DND-41 (cell line): ENCODE data around the gene OR2B2.

Experiments
- ATAC-seq: fragments of 200-7000 bp; cut with Tn5 transposase; 3 replicates; pipeline ENCODE4 v1.9.1; 2021; ENCODE audit warnings: low read depth; ENCODE audit not compliant: insufficient read depth
- DNase-seq: peaks from one replicate; pipeline ENCODE4 v3.0.0-alpha.2; 2020
- H2AFZ ChIP-seq: 2 replicates; pipeline ENCODE4 v1.6.0; 2012; ENCODE audit warnings: low read depth, low read length
- H3K27ac ChIP-seq: 2 replicates; pipeline ENCODE4 v1.5.1; 2012; ENCODE audit warnings: low read length, inconsistent platforms
- H3K27me3 ChIP-seq: fragments of 200-600 bp; sonication (generic); 2 replicates; pipeline ENCODE4 v1.6.0; 2012; ENCODE audit warnings: low read length, mild to moderate bottlenecking, inconsistent platforms; ENCODE audit not compliant: insufficient read depth, poor library complexity
- H3K36me3 ChIP-seq: 2 replicates; pipeline ENCODE4 v1.5.1; 2012; ENCODE audit warnings: low read length, inconsistent platforms; ENCODE audit not compliant: insufficient read depth
- H3K4me1 ChIP-seq: 2 replicates; pipeline ENCODE4 v1.5.1; 2012; ENCODE audit warnings: mild to moderate bottlenecking, low read length; ENCODE audit not compliant: insufficient read depth
- H3K4me2 ChIP-seq: 2 replicates; pipeline ENCODE4 v1.6.0; 2012; ENCODE audit warnings: mild to moderate bottlenecking, moderate library complexity, low read length, inconsistent platforms; ENCODE audit not compliant: insufficient read depth
- H3K4me3 ChIP-seq, 2 experiments: fragments of 200-600 bp in 1 of 2; shearing (Covaris generic) in 1 of 2; 2 replicates each; pipeline ENCODE4 v1.5.1; 2012 to 2016; ENCODE audit warnings: inconsistent platforms in 2 of 2, low read length in 2 of 2, mild to moderate bottlenecking in 2 of 2, low read depth in 1 of 2, moderate library complexity in 1 of 2
- H3K79me2 ChIP-seq: 2 replicates; pipeline ENCODE4 v1.6.0; 2012; ENCODE audit warnings: low read length, inconsistent platforms; ENCODE audit not compliant: insufficient read depth
- H3K9ac ChIP-seq: 2 replicates; pipeline ENCODE4 v1.6.0; 2012; ENCODE audit warnings: low read depth, mild to moderate bottlenecking, inconsistent platforms, low read length, moderate library complexity
- H3K9me3 ChIP-seq: 2 replicates; pipeline ENCODE4 v1.5.1; 2012; ENCODE audit warnings: low read length, moderate library complexity, mild to moderate bottlenecking, inconsistent platforms; ENCODE audit not compliant: insufficient read depth, severe bottlenecking
- H4K20me1 ChIP-seq: 2 replicates; pipeline ENCODE4 v1.6.0; 2012; ENCODE audit warnings: low read length; ENCODE audit not compliant: insufficient read depth
- CTCF ChIP-seq: IDR thresholded peaks from 2 replicates; pipeline ENCODE4 v1.5.1; 2012; ENCODE audit warnings: borderline replicate concordance, low read length, moderate library complexity, mild to moderate bottlenecking; ENCODE audit not compliant: poor library complexity, severe bottlenecking; ENCODE audit errors: extremely low read depth
- EZH2 ChIP-seq: IDR thresholded peaks from 3 replicates; pipeline ENCODE4 v1.6.1; 2012; ENCODE audit warnings: borderline replicate concordance, low read depth, mild to moderate bottlenecking, moderate library complexity, low read length, inconsistent platforms; ENCODE audit not compliant: severe bottlenecking

OR2B2 gene

GRCh38 chr6:27871924-27872638 lies 40.1 kb downstream of the OR2B2 start:
- H3K4me3 ChIP-seq: peak overlapping the region; percentile 38 to 65; a peak in 3 of 4 replicates
- H3K36me3 ChIP-seq: no peaks in the 10 kb centered on the region; the same call in 1 of the 2 replicates
- H4K20me1 ChIP-seq: no peaks in the 10 kb centered on the region; the same call in 1 of the 2 replicates
- H3K27me3 ChIP-seq: no peaks in the 10 kb centered on the region
- peaks cover 68% of the 10 kb centered on the region for H3K4me1 ChIP-seq
- ATAC-seq: peak; percentile 59
- H3K4me2 ChIP-seq: peak overlapping the region; percentile 71
- no peaks in the 10 kb centered on the region for H3K9me3 ChIP-seq
- H2AFZ ChIP-seq: no peak overlapping the region
- peak; percentile 53 for TF ChIP-seq CTCF
- no peak for TF ChIP-seq EZH2
- peak; percentile 93 for DNase-seq
- H3K9ac ChIP-seq: peak overlapping the region; percentile 85
- H3K79me2 ChIP-seq: peaks cover 10% of the 10 kb centered on the region
- H3K27ac ChIP-seq: peak overlapping the region; percentile 99

GRCh38 chr6:27870291-27870870 lies 41.8 kb downstream of the OR2B2 start:
- Histone ChIP-seq H3K36me3 (no peaks in the 10 kb centered on the region; the same call in 1 of the 2 replicates), H4K20me1 (no peaks in the 10 kb centered on the region; the same call in 1 of the 2 replicates), H3K79me2 (peaks cover 12% of the 10 kb centered on the region), H3K27me3 (no peaks in the 10 kb centered on the region), H3K4me3 (no peak overlapping the region), H3K9me3 (no peaks in the 10 kb centered on the region), H2AFZ (no peak overlapping the region), H3K4me1 (peaks cover 62% of the 10 kb centered on the region), H3K9ac (peak overlapping the region; percentile 85), H3K27ac (peak overlapping the region; percentile 99), H3K4me2 (peak overlapping the region; percentile 24; the same call in 1 of the 2 replicates)
- ATAC-seq (no peak), DNase-seq (no peak)
- TF ChIP-seq EZH2 (no peak), CTCF (no peak)

GRCh38 chr6:27868311-27868710 lies 43.9 kb downstream of the OR2B2 start:
- no peak for DNase-seq
- peaks cover 9% of the 10 kb centered on the region for H3K79me2 ChIP-seq
- H3K36me3 ChIP-seq: no peaks in the 10 kb centered on the region; the same call in 1 of the 2 replicates
- H3K4me2 ChIP-seq: peak overlapping the region; percentile 46
- no peaks in the 10 kb centered on the region for H3K9me3 ChIP-seq
- ATAC-seq: no peak
- no peaks in the 10 kb centered on the region; the same call in 1 of the 2 replicates for H4K20me1 ChIP-seq
- H3K27ac ChIP-seq: peak overlapping the region; percentile 99
- H3K9ac ChIP-seq: peak overlapping the region; percentile 85
- peak overlapping the region in 1 of 2 experiments; percentile 29; a peak in 1 of 4 replicates for H3K4me3 ChIP-seq
- TF ChIP-seq EZH2 (no peak), CTCF (no peak)
- 0 out of 2 replicates have a peak overlapping the region, but pooled peaks have one; percentile 21 for H2AFZ ChIP-seq
- H3K27me3 ChIP-seq: no peaks in the 10 kb centered on the region
- peaks cover 48% of the 10 kb centered on the region for H3K4me1 ChIP-seq
